Colonic mucosa (tissue), 4 donors: ENCODE measurements around the gene SYT14. TPM values are rescaled to one million over a fixed set of nuclear protein-coding genes. Genes with fewer than 3 reads are reported as not detected.

Experiments
- DNase-seq: peaks from one replicate; pipeline ENCODE4 v3.0.0-alpha.2; 2020
- H3K27ac ChIP-seq: fragments of 200-600 bp; one replicate; pipeline ENCODE4 v1.8.0; 2021
- H3K27me3 ChIP-seq: fragments of 200-600 bp; one replicate; pipeline ENCODE4 v1.8.0; 2021
- H3K36me3 ChIP-seq: fragments of 200-600 bp; one replicate; pipeline ENCODE4 v1.8.0; 2021
- H3K4me1 ChIP-seq: fragments of 200-600 bp; one replicate; pipeline ENCODE4 v1.8.0; 2021; ENCODE audit warnings: mild to moderate bottlenecking
- H3K4me3 ChIP-seq: fragments of 200-600 bp; one replicate; pipeline ENCODE4 v1.8.0; 2021
- H3K9ac ChIP-seq, 2 donors: one replicate each; pipeline ENCODE4 v1.7.0; 2013; ENCODE audit warnings: control low read depth in 2 of 2, low read depth in 2 of 2, low read length in 2 of 2
- H3K9me3 ChIP-seq: fragments of 200-600 bp; one replicate; pipeline ENCODE4 v1.8.0; 2021
- intact Hi-C: fragments of 100-400 bp; cut with DNase I; formaldehyde crosslinking; loops from one replicate; pipeline ENCODE4 v1.14.1; 2022
- total RNA-seq, 2 donors: library from RNA; stranded (reverse); fragmentation: NEBNext Ultra II Directional in 1 of 2; extraction: Animal tissue kit (Norgen Biotek cat#: 25700) in 1 of 2; gene quantifications; one replicate each; pipeline ENCODE4 v1.2.1, GENCODE V29; 2021
- TF ChIP-seq, protein P1 (sequence below): fragments of 200-600 bp; IDR thresholded peaks from one replicate; pipeline ENCODE4 v1.8.0; 2022; ENCODE audit warnings: antibody characterized with exemption, mild to moderate bottlenecking
- donor health status: healthy.
- donor health status: DM: no; HTN: no; CAD: no.
- donor health status: DM: no; HTN: no; CAD: no.

SYT14 gene
- total RNA-seq, 2 donors from 2014 or later = 0.03 to 0.07 TPM

DNA sequence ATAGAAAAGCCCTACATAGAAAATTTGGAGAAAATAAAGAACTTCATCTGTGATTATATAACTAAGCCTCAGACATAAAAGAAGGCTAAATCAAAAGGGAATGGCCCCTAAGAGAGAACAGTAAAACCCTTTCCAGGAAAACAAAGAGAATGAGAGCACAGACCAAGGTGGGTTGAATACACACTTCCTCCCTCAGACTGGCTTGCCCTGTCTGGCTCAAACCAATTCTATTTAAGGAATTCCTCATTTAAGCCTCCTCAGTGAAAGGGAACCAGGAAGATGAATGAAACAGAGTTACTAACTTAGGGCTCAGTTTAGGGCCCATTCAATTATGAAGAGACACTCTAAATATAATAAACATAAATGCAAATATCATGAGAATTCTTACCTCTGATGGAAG, 10.6 kb upstream of the SYT14 start:
- intact Hi-C loops = no loop called here
- TF ChIP-seq, protein P1, sequence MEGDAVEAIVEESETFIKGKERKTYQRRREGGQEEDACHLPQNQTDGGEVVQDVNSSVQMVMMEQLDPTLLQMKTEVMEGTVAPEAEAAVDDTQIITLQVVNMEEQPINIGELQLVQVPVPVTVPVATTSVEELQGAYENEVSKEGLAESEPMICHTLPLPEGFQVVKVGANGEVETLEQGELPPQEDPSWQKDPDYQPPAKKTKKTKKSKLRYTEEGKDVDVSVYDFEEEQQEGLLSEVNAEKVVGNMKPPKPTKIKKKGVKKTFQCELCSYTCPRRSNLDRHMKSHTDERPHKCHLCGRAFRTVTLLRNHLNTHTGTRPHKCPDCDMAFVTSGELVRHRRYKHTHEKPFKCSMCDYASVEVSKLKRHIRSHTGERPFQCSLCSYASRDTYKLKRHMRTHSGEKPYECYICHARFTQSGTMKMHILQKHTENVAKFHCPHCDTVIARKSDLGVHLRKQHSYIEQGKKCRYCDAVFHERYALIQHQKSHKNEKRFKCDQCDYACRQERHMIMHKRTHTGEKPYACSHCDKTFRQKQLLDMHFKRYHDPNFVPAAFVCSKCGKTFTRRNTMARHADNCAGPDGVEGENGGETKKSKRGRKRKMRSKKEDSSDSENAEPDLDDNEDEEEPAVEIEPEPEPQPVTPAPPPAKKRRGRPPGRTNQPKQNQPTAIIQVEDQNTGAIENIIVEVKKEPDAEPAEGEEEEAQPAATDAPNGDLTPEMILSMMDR = no peak
- no peak for DNase-seq
- Histone ChIP-seq H3K9me3 (no peaks in the 10 kb centered on the region), H3K27ac (no peak overlapping the region), H3K4me3 (no peak overlapping the region), H3K36me3 (no peaks in the 10 kb centered on the region), H3K9ac (no peak overlapping the region), H3K27me3 (no peaks in the 10 kb centered on the region), H3K4me1 (no peaks in the 10 kb centered on the region)

DNA sequence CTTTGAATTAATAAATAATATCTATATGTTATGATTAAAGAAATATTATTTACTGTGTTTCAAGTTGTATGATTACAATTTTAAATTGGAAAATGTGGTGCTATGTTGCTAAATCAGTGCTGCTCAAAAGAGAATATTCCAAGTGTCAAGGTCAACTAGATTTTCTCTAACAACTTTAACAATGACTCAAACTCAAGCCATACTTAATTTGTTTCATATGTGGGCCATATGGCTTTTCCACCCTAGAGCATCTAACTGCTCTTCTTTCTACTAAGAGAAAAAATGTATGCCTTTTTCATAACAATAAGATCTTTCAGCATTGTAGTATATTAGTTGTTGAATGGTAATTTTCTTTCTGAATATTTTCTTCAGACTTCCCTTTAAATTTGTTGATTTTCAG, 8.3 kb upstream of the SYT14 start:
- Histone ChIP-seq H3K36me3 (no peaks in the 10 kb centered on the region), H3K27me3 (no peaks in the 10 kb centered on the region), H3K9ac (no peak overlapping the region), H3K27ac (no peak overlapping the region), H3K4me1 (no peaks in the 10 kb centered on the region), H3K9me3 (no peaks in the 10 kb centered on the region), H3K4me3 (no peak overlapping the region)
- DNase-seq = no peak
- intact Hi-C loops = no loop called here
- TF ChIP-seq, protein P1 = no peak

DNA sequence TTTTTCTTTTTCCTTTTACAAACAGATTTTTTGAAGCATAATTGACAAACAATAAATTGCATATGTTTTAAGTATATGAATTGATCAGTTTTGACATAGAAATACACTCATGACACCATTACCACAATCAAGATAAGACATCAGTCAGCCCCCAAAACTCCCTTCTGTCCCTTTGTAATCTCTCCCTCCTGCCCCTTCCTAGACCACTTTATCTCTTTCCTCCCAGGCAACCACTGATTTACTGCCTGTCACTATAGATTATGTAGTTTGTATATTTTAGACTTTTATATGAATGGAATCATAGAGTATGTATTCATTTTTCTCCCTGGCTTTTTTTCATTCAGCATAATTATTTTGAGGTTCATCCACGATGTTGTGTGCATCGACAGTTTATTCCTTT, 6.9 kb upstream of the SYT14 start:
- Histone ChIP-seq H3K4me3 (no peak overlapping the region), H3K27me3 (no peaks in the 10 kb centered on the region), H3K9ac (no peak overlapping the region), H3K36me3 (no peaks in the 10 kb centered on the region), H3K4me1 (no peaks in the 10 kb centered on the region), H3K27ac (no peak overlapping the region), H3K9me3 (no peaks in the 10 kb centered on the region)
- intact Hi-C loops = no loop called here
- TF ChIP-seq, protein P1 = no peak
- DNase-seq = no peak

DNA sequence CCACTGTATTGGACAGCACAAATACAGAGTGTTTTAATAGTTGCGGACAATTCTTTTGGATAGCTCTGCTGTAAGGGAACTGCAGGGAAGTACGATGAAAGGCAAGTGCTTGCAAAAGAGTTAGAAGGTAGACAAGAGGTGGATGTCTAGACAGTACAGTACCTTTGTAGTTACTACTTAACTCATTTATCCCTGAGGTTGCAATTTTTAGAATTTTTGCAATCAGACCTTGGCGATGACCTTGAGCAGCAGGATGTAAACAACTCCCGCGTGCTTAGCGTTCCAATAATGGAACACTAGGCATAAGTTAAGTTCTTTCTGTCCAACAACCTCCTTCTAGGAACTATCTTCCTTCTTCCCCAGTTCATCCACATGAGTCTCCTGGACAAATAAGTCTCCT, 1.9 kb upstream of the SYT14 start:
- Histone ChIP-seq H3K9me3 (no peaks in the 10 kb centered on the region), H3K36me3 (no peaks in the 10 kb centered on the region), H3K27ac (no peak overlapping the region), H3K4me3 (no peak overlapping the region), H3K9ac (no peak overlapping the region), H3K27me3 (peaks cover 17% of the 10 kb centered on the region), H3K4me1 (no peaks in the 10 kb centered on the region)
- TF ChIP-seq, protein P1 = no peak
- DNase-seq = no peak
- intact Hi-C loops = no loop called here

- intact Hi-C loops = no loop called here
- no peaks in the 10 kb centered on the region for H3K9me3 ChIP-seq
- H3K4me1 ChIP-seq = no peaks in the 10 kb centered on the region
- H3K4me3 ChIP-seq = no peak overlapping the region
- no peaks in the 10 kb centered on the region for H3K27me3 ChIP-seq
- H3K36me3 ChIP-seq = no peaks in the 10 kb centered on the region
- no peak overlapping the region for H3K9ac ChIP-seq
- H3K27ac ChIP-seq = no peak overlapping the region
- no peak for DNase-seq
- TF ChIP-seq, protein P1 = no peak
Observed at GRCh38 chr1:209945377-209945776, 7.4 kb downstream of the SYT14 start.

- Histone ChIP-seq H3K9me3 (no peaks in the 10 kb centered on the region), H3K36me3 (no peaks in the 10 kb centered on the region), H3K4me1 (no peaks in the 10 kb centered on the region), H3K27me3 (no peaks in the 10 kb centered on the region), H3K9ac (no peak overlapping the region), H3K27ac (no peak overlapping the region), H3K4me3 (no peak overlapping the region)
- DNase-seq = no peak
- intact Hi-C loops = no loop called here
- TF ChIP-seq, protein P1 = no peak
Observed at GRCh38 chr1:209948155-209948554, 10.1 kb downstream of the SYT14 start.
